Neural progenitor cell (in vitro differentiated cells): Measurements from ENCODE around the gene RIC8B.

Experiments used
- CTCF ChIP-seq: fragments of 200-600 bp; sonication (generic); IDR thresholded peaks from 2 replicates; pipeline ENCODE4 v1.5.1; 2017; ENCODE audit warnings: antibody characterized with exemption, mild to moderate bottlenecking
- EZH2phosphoT487 ChIP-seq: fragments of 200-600 bp; sonication (generic); IDR thresholded peaks from 2 replicates; pipeline ENCODE4 v1.6.1; 2017; ENCODE audit warnings: antibody characterized with exemption

- no peak for TF ChIP-seq CTCF
- TF ChIP-seq EZH2phosphoT487, result no peak
Observed at GRCh38 chr12:106866426-106867080, 92.1 kb downstream of the RIC8B start.
